Activated CD4-positive, alpha-beta T cell treated with anti-CD3 and anti-CD28 coated beads for 36 hours (primary cell): ENCODE data around the gene ANGEL1. TPM values are rescaled to one million over a fixed set of nuclear protein-coding genes. Genes with fewer than 3 reads are reported as not detected.

ENCODE experiments used
- ATAC-seq: fragments of 200-7000 bp; cut with Tn5 transposase; one replicate; pipeline ENCODE4 v1.10.0; 2021; ENCODE audit warnings: mild to moderate bottlenecking, moderate library complexity
- CTCF ChIA-PET: fragments of 350-600 bp; sonication (Branson Sonifier 250); formaldehyde crosslinking; loops from one replicate; lab custom pipeline; 2021; ENCODE audit warnings: antibody characterized with exemption; lab: Charles Lee
- POLR2A ChIA-PET: fragments of 350-600 bp; sonication (Branson Sonifier 250); formaldehyde crosslinking; loops from one replicate; lab custom pipeline; 2021; ENCODE audit warnings: antibody characterized with exemption, inconsistent platforms; lab: Charles Lee
- DNase-seq: peaks from one replicate; pipeline ENCODE4 v3.0.0-alpha.2; 2020
- H3K27ac Mint-ChIP-seq: one replicate; pipeline ENCODE4 v1.8.0; 2021; ENCODE audit warnings: mixed read lengths
- H3K27me3 Mint-ChIP-seq: one replicate; pipeline ENCODE4 v1.8.0; 2021; ENCODE audit warnings: mixed read lengths
- H3K36me3 Mint-ChIP-seq: one replicate; pipeline ENCODE4 v1.8.0; 2021; ENCODE audit warnings: low read depth, mixed read lengths
- H3K4me1 Mint-ChIP-seq: one replicate; pipeline ENCODE4 v1.8.0; 2021; ENCODE audit warnings: mixed read lengths
- H3K4me3 Mint-ChIP-seq: one replicate; pipeline ENCODE4 v1.8.0; 2021; ENCODE audit warnings: mild to moderate bottlenecking, moderate library complexity, mixed read lengths
- H3K9me3 Mint-ChIP-seq: one replicate; pipeline ENCODE4 v1.8.0; 2021; ENCODE audit warnings: low read depth, mixed read lengths
- intact Hi-C, 2 experiments: fragments of 100-400 bp; cut with DNase I in 1 of 2; cut with micrococcal nuclease in 1 of 2; formaldehyde crosslinking; loops; one replicate each; pipeline versions ENCODE4 v1.14.2 to v1.15.1; 2022 to 2024; cut with DNase I, micrococcal nuclease
- total RNA-seq, 2 experiments: library from RNA; stranded (reverse); gene quantifications; one replicate each; pipeline ENCODE4 v1.2.3, GENCODE V29; 2021

Gene ANGEL1
- total RNA-seq, 2 experiments from 2014 or later, result 15.8 to 17.2 TPM

DNA sequence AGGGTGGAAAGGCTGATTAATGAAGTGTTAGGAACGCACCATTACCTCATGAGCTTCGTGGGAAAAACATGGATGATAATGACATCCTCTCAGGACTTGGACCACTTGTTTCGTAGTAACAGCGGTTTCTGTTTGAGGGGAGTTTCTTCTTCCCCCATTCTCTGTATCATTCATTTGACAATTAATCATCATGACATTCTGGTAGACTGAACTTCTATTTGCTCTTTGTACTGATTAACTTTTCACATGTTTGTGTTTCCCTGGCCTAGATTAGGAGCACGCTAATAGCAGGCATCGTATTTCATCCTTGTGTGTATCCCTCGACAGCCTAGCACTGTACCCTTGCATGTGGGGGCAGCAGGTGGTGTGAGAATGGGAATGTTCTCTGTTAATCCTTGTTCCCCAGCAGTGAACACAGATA is 21.6 kb upstream of the ANGEL1 start:
- intact Hi-C loops, result no loop called here
- POLR2A ChIA-PET, result no interaction called here
- Mint-ChIP-seq H3K9me3 (no peaks in the 10 kb centered on the region), H3K27ac (no peak overlapping the region), H3K4me1 (no peaks in the 10 kb centered on the region), H3K27me3 (peaks cover 3% of the 10 kb centered on the region), H3K4me3 (no peak overlapping the region), H3K36me3 (no peaks in the 10 kb centered on the region)
- DNase-seq (no peak), ATAC-seq (no peak)
- CTCF ChIA-PET, result no interaction called here

DNA sequence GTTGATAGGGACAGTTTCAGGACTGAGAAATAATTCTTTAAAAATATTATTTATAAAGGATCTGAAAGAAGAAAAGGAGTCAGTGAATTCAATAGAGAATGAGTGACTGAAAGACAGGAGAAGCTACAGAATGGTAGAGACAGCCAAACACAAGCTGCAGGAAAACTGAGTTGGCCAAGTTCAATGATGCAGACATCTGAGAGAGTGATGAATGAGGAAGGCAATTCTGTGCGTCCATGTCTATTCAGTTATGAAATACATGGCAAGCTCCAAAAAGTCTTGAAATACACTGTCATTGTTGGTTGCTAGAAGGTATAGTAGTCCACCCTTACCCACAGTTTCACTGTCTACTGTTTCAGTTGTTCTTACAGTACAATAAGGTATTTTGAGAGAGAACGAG is 20.3 kb upstream of the ANGEL1 start:
- intact Hi-C loops, result no loop called here
- DNase-seq (no peak), ATAC-seq (no peak)
- Mint-ChIP-seq H3K36me3 (no peaks in the 10 kb centered on the region), H3K4me1 (no peaks in the 10 kb centered on the region), H3K27ac (no peak overlapping the region), H3K4me3 (no peak overlapping the region), H3K9me3 (no peaks in the 10 kb centered on the region), H3K27me3 (peaks cover 3% of the 10 kb centered on the region)
- CTCF ChIA-PET, result interaction anchor here (0.7 kb wide), 1 partner anchor 26 kb away, joined by 3 read pairs; no protein-coding TSS in a partner anchor
- POLR2A ChIA-PET, result no interaction called here

DNA sequence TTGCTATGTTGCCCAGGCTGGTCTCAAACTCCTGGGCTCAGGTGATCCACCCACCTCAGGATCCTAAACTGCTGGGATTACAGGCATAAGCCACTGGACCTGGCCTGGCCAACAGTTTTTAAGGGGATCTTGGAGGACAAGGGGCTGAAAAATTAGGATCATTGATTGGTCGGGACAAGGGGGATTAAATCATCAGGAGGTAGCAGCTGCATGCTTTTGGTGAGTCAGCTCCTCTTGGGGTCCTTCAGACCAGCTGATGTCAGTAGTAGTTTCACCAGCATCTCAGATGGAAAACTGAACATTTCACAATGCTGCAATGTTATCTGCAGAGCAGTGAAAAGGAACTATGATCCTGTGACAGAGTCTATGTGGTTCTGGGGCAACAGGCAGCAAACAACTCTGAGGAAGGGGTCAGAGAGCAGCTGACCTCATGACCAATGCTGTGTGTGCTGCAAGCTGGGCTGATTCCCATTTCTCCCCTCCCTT is 19.9 kb upstream of the ANGEL1 start:
- Mint-ChIP-seq H3K27me3 (peaks cover 3% of the 10 kb centered on the region), H3K4me1 (no peaks in the 10 kb centered on the region), H3K9me3 (no peaks in the 10 kb centered on the region), H3K4me3 (no peak overlapping the region), H3K36me3 (no peaks in the 10 kb centered on the region), H3K27ac (no peak overlapping the region)
- ChIA-PET CTCF (interaction anchor here (0.6 kb wide), 1 partner anchor 1193 kb away, joined by 4 read pairs; no protein-coding TSS in a partner anchor), POLR2A (no interaction called here)
- no peak for ATAC-seq
- no peak for DNase-seq
- intact Hi-C loops, result no loop called here

DNA sequence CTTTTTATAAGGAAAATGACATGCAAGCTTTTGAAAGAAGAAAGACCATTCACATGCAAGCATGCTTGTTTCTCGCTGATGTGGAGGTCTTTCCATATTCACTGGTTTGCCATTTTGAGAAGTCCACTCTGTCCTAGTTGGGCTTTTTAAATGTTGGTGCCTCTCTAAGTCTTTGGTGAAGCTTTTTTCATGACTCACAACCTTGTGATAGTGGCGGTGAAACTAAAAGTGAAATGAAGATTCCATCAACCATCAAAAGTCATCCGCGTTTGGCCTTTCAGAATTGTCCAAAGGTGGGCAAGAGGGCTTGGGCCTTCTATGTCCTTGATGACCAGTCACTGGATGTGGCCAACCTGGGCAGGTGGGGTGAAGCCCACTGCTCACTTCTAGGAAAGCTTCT is 17.9 kb upstream of the ANGEL1 start:
- intact Hi-C loops, result no loop called here
- Mint-ChIP-seq H3K27me3 (peaks cover 3% of the 10 kb centered on the region), H3K36me3 (no peaks in the 10 kb centered on the region), H3K4me3 (no peak overlapping the region), H3K9me3 (no peaks in the 10 kb centered on the region), H3K27ac (no peak overlapping the region), H3K4me1 (no peaks in the 10 kb centered on the region)
- ATAC-seq, result no peak
- POLR2A ChIA-PET, result no interaction called here
- no peak for DNase-seq
- CTCF ChIA-PET, result interaction anchor here (0.6 to 0.9 kb wide), 3 partner anchors 47 to 232 kb away, joined by 3 to 4 read pairs (median 4); no protein-coding TSS in a partner anchor

DNA sequence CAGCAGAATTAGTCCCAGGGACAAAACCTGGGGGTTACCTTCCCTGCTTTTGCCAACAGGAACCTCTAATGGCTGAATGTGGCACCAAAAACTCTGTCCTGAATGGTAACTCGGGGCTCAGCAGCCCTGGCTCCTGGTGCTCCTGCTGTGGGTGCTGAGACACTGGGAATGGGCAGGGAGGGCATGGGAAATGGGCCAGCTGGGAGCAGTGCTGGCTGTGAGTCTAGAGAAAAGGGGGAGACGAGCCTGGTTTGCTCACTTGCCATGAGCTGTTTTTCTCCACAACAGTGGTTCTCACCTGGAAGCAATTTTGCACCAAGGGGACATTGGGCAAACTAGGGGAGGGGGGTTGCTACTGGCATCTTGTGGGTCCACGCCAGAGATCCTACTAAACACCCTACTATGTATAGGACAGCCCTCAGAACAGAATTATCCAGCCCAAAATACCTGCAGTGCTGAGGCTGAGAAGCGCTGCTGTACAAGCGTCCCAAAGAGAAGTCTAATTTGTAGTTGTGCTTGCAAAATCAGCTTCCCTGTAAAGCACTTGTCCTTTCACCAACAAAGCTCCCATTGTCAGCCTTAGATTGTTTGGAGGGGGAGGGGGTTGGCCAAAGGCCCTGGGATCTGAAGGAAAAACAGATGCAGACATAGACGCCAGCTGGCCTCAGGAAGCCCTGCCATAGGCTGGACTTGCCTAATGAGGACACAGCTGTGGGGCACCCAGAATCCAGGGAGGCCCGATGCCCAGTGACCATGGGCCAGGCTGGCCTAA is 17.2 kb upstream of the ANGEL1 start:
- Mint-ChIP-seq H3K27me3 (peaks cover 3% of the 10 kb centered on the region), H3K27ac (no peak overlapping the region), H3K4me1 (no peaks in the 10 kb centered on the region), H3K4me3 (no peak overlapping the region), H3K9me3 (no peaks in the 10 kb centered on the region), H3K36me3 (no peaks in the 10 kb centered on the region)
- ChIA-PET CTCF (interaction anchor here (0.7 to 0.9 kb wide), 2 partner anchors 47 to 63 kb away, joined by 4 read pairs; no protein-coding TSS in a partner anchor), POLR2A (no interaction called here)
- intact Hi-C loops, result no loop called here
- no peak for ATAC-seq
- DNase-seq, result no peak

DNA sequence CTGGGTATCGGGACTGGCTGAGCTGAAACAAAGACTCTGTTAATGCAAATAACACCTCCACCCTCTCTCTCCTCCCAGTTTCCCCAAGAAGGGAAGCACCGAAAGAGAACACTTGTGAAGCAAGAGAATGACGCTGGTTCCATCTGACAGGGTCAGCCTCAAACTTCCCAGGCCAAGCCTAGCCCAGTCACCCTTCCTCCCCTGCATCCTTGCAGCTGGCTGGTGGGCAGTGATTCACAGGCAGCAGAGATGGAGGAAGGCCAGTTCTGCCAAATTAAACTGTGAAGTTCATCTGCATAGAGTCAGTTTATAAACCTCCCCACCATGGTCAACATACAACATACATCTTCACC is 16.3 kb upstream of the ANGEL1 start:
- H3K4me3 Mint-ChIP-seq, result no peak overlapping the region
- H3K27ac Mint-ChIP-seq, result no peak overlapping the region
- POLR2A ChIA-PET, result no interaction called here
- CTCF ChIA-PET, result interaction anchor here (0.6 to 1.0 kb wide), 3 partner anchors 9 to 112 kb away, joined by 3 read pairs; no protein-coding TSS in a partner anchor
- H3K36me3 Mint-ChIP-seq, result no peaks in the 10 kb centered on the region
- H3K27me3 Mint-ChIP-seq, result no peaks in the 10 kb centered on the region
- H3K4me1 Mint-ChIP-seq, result no peaks in the 10 kb centered on the region
- ATAC-seq, result no peak
- intact Hi-C loops, result no loop called here
- no peak for DNase-seq
- no peaks in the 10 kb centered on the region for H3K9me3 Mint-ChIP-seq

DNA sequence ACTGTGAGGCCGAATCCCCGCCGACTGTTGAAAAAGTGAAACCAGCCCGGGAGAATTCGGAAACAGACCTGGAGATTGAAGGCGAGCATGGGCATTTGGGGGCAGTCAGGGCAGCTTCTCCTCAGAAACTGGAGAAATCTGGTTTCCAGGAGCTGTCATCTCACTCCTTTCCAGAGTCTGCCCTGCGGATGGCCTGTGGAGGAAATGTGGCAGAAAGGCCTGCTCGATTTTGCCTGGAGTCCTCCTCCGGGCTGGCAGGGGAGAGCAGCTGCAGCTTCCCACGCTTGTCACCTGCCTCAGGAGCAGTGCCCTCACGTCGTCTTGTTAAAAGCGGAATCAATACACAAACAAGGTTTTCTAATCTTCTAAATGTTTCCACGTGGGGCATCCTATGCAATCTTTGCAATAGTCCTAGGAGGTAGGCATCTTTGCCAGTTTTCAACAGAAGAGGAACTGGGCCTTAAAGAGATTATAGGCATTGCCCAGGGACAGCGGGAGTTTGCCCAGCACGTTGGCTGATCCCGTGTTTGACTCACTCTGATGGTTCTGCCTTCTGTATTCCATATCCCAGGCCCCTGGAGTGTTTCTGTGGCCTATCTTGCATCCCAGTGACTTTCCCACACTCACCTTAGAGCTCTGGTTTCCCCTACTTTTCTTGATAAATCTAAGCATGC is 15.8 kb upstream of the ANGEL1 start:
- ATAC-seq (no peak), DNase-seq (no peak)
- POLR2A ChIA-PET, result no interaction called here
- intact Hi-C loops, result no loop called here
- CTCF ChIA-PET, result interaction anchor here (0.6 to 1.0 kb wide), 4 partner anchors 9 to 266 kb away, joined by 3 read pairs; no protein-coding TSS in a partner anchor
- H3K36me3 Mint-ChIP-seq, result no peaks in the 10 kb centered on the region
- H3K9me3 Mint-ChIP-seq, result no peaks in the 10 kb centered on the region
- H3K4me1 Mint-ChIP-seq, result no peaks in the 10 kb centered on the region
- no peak overlapping the region for H3K4me3 Mint-ChIP-seq
- no peak overlapping the region for H3K27ac Mint-ChIP-seq
- no peaks in the 10 kb centered on the region for H3K27me3 Mint-ChIP-seq

DNA sequence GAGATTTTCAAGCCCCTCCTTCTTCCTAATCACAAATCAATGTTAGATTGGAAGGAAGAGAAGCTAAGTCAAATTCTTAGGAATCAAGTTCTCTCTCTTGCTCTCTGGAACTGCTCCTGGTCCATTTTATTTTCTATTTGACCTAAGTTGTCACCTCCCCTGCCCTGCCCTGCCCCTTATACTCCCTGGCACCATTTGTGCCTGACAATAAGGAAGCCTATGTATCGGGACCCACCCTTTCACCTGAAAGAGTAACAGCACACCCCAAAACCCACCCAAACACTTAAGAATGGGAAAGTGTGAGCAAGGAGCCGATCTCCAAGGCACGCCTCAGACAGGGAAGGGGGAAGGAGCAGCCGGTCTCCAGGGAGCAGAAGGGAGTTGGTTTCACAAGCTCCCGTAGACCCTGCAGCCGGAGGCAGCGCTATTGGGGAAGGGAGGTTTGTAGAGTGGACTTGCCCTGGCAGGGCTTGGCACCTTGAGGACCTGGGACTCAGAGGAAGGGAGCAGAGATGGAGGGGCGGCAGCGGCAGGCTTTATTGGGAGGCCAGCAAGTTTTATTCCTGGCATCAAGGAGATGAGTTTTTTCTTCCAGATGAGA is 15.1 kb upstream of the ANGEL1 start:
- Mint-ChIP-seq H3K4me3 (no peak overlapping the region), H3K36me3 (no peaks in the 10 kb centered on the region), H3K4me1 (no peaks in the 10 kb centered on the region), H3K27ac (no peak overlapping the region), H3K27me3 (peaks cover 2% of the 10 kb centered on the region), H3K9me3 (no peaks in the 10 kb centered on the region)
- intact Hi-C loops, result no loop called here
- ChIA-PET POLR2A (no interaction called here), CTCF (interaction anchor here (0.6 to 1.0 kb wide), 3 partner anchors 10 to 1771 kb away, joined by 3 read pairs; no protein-coding TSS in a partner anchor)
- no peak for ATAC-seq
- no peak for DNase-seq

DNA sequence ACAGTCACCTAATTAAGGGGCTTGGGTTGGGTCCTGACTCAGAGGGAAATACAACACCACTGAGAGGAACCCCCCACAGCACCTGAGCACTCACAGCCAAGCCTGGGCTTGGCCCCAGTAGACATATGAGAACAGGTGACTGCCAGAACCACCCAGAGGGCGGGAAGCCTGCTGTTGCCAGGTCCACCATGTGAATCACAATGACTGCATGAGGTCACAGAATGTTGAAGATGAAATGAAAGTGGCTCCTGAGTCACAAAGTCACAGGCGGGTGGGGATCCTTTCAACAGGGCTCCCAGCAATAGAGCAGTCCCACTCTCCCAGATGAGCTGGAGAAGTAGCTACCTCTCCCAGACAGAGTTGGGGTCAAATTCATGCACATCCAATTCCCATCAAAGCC is 13.4 kb upstream of the ANGEL1 start, which contains the start of gene LRRC74A:
TSS of gene LRRC74A (plus strand) at position 287 of the 400 bp plus-strand sequence. CDS start 290 bp downstream, outside the sequence.
- POLR2A ChIA-PET, result no interaction called here
- H3K4me1 Mint-ChIP-seq, result no peaks in the 10 kb centered on the region
- peak; percentile 63 for ATAC-seq
- no peak within 1 kb of the TSS for H3K27ac Mint-ChIP-seq
- CTCF ChIA-PET, result no interaction called here
- H3K27me3 Mint-ChIP-seq, result peaks cover 2% of the 10 kb centered on the region
- no peaks in the 10 kb centered on the region for H3K36me3 Mint-ChIP-seq
- peak; percentile 32 for DNase-seq
- no peak within 1 kb of the TSS for H3K4me3 Mint-ChIP-seq
- H3K9me3 Mint-ChIP-seq, result no peaks in the 10 kb centered on the region
- intact Hi-C loops, result no loop called here

DNA sequence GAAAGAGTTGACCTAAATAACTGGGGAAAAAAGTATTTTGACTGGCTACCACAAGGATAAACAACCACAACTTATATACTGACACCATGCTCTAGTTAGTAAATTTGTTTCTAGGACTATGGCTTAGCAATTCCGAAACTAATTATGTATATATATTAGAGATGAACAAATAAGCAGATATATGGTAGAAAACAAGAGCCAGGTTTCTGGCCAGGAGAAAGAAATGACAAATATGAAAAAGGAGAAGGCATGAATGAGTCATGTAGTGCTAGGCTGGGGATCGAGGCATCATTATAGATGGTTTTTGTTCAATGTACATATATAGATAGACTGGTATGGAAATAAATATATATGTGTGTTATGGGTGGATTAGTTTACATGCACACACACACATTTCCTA is 8.0 kb upstream of the ANGEL1 start:
- ChIA-PET CTCF (no interaction called here), POLR2A (no interaction called here)
- no peaks in the 10 kb centered on the region for H3K36me3 Mint-ChIP-seq
- no peak overlapping the region for H3K4me3 Mint-ChIP-seq
- no peak for DNase-seq
- H3K27me3 Mint-ChIP-seq, result peaks cover 4% of the 10 kb centered on the region
- intact Hi-C loops, result no loop called here
- H3K4me1 Mint-ChIP-seq, result no peaks in the 10 kb centered on the region
- no peaks in the 10 kb centered on the region for H3K9me3 Mint-ChIP-seq
- ATAC-seq, result peak; percentile 30
- no peak overlapping the region for H3K27ac Mint-ChIP-seq
